ENCODE results near the gene DCPS.

- TF ChIP-seq POLR2A (IDR thresholded peaks at IDR 0.05) (no peak), CTCF (IDR thresholded peaks at IDR 0.05) (no peak)
Measured at GRCh38 chr11:126305699-126306098, 1.8 kb downstream of the DCPS start.
